ENCODE measurements around the gene NPL.

The NPL gene

DNA sequence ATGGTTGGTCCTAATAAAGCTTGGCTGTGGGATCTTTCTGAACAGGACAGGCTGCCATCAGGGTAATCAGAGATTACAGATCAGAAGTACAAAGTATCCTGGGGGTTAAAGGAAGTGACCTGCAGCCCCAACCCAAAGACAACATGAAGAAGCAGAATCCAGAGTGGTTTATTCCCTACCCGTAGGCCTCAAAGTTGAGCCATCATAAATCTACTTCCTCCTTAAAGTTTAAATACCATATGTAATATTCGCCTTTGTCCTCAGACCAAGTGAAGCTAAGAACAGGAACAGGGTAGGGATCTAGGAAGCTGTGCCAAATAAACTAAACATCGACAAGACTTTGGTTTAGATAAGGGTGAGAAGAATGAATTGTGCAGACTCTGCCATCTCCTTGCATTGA, 33.6 kb downstream of the NPL start:
- DNase-seq, result no peak

DNA sequence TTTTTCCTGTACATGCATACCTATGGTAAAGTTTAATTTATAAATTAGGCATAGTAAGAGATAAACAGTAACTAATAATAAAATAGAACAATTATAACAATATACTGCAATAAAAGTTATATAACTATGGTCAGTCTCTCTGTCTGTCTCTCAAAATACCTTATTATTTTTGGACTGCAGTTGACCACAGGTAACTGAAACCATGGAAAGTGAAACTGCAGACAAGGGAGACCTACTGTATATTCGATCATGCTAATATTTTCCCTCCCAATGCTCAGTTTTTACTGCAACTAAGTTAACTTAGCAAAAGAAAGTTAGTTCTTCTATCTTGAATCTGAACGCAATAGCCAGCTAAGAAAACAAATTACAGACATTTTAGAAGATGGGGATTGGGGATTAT, 37.3 kb downstream of the NPL start:
- DNase-seq, result no peak

DNA sequence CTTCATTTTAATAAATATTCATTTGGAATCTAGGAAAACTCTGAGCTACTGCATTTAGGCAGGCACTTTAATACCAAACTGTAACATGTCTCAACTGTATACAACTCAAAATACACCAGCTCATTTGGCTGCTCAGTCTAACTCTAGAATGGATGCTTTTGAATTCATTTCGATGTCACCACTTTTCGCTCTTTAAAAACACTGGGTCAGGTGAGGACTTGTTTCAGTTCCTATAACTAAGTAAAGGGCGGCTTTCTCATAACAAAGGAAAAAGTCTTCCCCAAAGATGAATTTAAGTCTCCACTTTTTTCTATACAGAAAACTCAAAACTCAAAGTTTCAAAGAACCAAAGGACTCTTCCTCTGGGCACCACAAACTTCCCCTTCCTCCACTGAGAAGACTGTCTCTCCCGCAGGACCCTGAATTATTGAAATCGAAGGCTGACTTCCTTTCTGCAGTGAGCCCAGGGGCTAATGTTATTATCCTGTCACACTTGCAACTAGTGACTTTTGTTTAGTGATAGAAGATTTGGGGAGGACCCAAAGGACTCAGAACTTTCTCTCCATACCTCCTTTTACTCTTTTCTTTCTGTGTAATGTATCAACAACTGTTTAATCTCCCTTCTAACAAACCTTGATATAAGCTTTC, 39.8 kb downstream of the NPL start:
- DNase-seq, result no peak

DNA sequence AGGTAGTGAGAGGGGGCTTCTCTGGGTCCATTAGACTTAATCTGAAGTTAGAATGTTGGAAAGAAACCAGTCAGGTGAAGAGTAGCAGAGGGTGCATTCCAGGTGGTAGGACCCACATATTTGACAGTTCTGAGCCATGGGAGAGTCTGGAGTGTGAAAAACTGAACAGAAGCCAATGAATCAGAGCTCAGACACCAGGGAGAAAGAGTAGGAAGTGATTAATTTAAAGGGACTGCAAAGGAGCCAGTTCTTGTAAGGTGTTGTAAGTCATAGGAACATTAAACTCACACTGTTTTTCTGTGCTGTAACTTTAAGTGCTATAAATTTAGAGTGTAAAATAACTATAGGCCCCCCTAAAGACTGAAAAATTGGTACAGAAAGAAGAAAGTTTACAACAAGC, 43.7 kb downstream of the NPL start:
- DNase-seq, result no peak

DNA sequence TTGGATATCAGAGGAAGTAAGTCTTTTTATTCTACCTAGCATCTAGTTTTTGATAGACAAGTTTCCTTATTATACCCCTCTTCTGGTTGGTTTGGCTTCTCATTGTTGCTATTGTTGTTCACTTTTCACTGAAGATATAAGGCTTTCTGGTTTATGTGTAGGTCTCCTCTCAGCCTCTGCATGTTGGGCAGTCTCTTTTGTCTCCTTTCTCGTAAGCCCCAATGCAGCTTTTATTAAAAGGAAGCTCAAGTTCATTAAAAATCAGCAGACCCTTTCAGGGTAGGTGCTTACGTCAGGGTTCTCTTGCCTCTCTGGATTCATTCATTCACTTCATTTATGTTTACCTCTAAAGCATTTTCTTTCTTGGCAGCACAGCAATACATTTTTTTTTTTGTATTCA, 44.8 kb downstream of the NPL start:
- DNase-seq, result no peak

DNA sequence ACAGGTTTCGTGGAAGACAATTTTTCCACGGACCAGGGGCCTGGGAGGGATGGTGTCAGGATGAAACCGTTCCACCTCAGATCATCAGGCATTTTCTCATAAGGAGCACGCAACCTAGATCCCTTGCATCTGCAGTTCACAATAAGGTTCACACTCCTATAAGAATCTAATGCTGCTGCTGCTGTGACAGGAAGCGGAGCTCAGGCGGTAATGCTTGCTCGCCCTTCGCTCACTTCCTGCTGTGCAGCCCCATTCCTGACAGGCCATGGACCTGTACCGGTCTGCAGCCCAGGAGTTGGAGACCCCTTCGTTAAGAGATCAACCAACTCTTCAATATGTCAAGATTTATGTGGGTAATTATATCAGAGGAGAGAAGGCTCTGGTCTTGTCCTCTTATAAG, 46.2 kb downstream of the NPL start:
- DNase-seq, result no peak

DNA sequence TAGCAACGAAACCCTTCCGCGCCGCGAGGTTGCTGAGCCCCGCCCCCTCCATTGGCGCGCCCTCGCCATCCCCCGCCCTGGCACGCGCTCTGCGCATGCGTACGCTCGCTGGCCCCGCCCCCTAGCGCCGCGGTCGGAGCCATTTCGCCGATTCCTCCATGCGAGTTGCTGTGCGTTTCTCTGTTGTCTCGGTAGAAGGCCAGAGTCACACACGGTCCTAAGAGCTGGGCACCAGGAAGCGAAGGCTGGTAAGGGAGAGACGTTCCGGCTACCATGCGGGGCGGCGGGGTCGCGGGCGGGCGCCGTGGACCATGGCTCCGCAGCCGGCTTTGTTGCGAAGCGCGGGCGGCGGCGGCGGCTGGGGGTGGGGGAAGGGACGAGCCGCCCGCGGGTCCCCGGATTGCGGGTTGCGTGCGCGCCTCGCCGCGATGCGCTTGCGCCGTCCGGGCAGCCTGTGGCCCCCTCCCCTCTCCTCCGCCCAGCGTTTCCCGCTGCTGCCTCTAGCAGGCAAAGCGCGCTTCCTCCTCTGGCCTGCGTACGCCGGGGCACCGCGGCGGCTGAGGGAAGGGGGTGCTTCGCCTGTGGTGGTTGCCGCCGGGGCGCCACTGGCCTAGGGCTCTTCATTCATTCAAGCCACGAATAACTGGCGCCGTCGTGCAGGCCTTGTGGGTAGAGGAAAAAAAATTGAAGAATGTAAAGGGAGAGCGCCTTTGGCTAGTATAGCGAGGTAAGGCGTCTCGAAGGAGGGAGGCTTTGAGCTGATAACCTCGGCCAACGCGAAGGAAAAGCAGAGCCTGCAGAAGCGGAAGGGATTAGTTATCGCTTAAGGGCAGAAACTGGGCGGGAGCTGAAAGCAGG, 49.9 kb downstream of the NPL start, which contains the start of gene DHX9:
DHX9 (plus strand) TSS at position 139 of the 858 bp plus-strand sequence. CDS start 3,220 bp downstream, outside the sequence.
- peak; percentile 98 for DNase-seq

DNA sequence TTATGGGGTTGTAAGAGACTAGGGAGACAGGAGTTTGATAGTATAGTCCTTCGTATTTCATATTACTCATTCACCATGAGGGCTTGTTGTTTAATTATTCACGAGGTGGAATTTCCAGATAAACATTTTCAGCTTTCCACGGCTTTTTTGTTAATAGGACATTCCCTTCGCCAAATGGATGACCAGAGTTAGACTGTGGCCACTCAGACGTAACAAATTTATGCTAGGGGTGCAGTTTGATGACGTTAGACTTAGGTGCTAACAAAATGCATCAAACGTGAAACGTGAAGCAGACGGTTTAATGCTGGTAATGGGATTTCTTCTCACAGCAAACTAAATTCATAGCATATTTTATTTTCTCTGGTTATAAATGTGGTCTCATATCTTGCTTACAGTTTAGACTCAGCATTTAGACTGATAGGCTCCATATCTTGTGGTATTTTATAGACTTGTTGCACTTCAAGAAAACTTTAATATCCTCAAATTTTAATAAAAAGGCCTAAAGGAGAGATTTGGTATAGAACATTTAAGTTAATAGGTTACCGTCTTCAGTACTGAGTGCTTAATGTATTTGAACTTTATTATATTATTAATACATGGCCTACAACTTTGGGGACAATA, 51.9 kb downstream of the NPL start:
- DNase-seq, result peak; percentile 63

DNA sequence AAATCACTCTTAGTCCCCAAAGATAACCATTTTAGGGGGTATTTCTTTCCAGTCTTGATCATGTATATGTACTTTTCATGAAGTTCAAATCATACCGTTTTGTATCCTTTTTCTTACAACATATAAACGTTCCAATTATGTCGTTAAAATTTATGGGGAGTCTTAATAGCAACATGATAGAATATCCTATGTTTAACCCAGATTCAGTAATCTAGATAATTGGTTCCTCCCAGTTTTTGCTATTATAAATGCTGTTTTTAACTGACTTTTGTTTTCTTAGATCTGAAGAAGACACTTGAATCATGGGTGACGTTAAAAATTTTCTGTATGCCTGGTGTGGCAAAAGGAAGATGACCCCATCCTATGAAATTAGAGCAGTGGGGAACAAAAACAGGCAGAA, 52.7 kb downstream of the NPL start:
- DNase-seq, result peak; percentile 82

DNA sequence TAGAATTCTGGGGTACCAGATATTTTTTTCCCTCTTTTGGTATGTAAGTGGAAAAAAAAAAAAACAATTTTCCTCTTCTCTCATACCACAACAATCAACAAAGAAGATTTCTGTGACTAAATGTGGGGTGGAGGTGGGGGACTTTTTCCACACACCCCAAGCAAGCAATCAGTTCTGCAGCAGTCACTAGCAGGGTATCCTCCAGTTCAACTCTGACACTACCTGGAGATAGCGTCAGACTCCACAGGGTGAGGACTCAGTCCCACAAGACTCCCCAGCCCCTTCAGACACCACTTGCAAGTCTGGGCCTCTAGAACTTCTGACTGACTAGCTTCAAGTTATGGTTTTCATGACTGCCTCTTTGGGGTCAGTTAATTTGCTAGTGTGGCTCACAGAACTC, 55.8 kb downstream of the NPL start:
- DNase-seq, result no peak

DNA sequence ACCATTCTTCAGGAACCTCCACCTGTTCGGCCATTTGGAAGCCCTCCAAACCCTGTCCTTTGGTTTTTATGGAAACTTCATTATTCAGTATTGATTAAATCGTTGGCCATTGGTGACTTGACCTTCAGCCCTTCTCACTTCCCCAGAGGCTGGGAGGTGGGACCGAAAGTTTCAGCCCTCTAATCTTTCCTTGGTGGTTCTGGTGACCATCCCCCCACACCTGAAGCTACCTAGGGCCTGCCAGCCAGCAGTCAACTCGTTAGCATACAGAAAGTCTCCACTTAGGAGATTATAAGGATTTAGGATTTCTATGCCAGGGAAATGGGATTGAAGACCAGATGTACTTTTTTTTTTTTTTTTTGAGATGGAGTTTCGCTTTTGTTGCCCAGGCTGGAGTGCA, 56.3 kb downstream of the NPL start:
- no peak for DNase-seq

DNA sequence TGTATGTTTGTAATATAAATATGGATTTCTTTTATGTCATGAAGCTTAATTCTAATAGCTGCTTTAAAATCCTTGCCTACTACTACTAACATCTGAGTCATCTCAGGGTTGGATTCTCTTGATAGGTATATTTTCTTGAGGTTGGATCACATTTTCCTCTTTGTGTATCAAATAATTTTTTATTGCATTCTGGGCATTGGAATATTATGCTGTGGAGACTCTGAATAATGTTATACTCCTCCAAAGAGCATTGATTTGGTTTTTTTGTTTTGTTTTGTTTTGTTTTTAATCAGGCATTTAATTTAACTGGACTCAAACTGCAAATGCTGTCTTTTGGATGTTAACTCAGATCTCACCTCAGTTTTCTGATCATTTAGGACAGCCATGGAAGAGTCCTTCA, 57.5 kb downstream of the NPL start:
- no peak for DNase-seq

DNA sequence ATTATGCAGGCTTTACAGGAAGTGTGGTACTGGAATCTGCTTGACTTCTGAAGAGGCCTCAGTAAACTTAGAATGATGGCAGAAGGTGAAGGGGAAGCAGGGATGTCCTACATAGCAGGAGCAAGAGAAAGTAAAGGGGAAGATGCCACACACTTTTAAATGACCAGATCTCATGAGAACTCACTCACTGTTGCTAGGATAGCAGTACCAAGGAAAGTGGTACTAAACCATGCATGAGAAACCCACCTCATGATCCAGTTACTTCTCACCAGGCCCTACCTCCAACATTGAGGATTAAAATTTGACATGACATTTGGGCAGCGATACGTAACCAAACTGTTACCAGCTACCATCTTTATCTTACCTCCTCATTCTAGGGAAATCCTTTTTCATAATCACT, 59.2 kb downstream of the NPL start:
- no peak for DNase-seq

DNA sequence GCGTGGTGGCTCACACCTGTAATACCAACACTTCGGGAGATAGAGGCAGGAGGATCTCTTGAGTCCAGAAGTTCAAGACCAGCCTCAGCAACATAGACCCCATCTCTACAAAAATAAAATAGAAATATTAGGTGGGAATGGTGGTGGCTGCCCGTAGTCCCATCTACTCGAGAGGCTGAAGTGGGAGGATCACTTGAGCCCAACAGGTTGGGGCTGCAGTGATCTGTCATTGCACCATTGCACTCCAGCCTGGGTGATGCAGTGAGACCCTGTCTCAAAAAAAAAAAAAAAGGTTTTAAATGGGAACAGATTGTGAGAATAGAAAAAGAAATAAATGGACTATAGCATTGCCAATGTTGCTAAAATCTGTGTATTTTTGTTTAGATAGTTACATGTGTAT, 60.7 kb downstream of the NPL start:
- DNase-seq, result no peak

DNA sequence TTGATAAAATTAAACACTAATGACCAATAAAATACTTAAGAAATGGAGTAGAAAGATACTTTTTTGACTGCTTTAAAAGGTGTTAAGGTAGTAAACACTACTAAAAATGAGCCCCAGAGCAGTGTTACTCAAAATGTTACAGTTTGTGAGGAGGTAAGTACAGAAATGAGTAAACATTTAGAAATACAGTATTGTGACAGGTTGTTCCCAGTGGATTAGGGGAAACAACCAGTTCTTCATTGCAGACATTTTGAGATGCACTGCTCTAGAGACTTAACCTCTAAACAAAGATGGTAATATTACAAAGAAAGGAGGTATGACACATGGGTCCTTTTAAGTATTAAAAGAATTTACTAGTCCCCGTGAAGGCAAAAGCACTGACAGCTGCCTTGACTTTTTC, 62.3 kb downstream of the NPL start:
- DNase-seq, result no peak

DNA sequence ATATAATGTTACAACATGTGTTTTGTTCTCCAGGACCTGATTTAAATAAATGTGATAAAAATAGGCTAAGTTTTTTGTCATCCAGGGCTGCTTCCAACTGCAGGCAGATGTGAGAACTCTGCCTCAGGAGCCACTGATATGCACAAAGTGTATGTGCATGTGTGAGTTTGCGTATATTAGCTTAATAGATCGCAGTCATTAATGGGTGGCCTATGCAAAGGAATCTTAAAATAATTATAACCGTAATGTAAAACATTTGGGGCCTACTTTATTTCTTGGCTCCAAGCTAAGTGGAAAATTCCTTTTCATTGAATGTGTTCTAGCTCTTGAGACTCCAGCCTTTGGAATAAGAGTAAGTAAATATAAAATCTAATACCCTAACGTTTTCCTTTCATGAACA, 66.3 kb downstream of the NPL start:
- DNase-seq, result no peak

DNA sequence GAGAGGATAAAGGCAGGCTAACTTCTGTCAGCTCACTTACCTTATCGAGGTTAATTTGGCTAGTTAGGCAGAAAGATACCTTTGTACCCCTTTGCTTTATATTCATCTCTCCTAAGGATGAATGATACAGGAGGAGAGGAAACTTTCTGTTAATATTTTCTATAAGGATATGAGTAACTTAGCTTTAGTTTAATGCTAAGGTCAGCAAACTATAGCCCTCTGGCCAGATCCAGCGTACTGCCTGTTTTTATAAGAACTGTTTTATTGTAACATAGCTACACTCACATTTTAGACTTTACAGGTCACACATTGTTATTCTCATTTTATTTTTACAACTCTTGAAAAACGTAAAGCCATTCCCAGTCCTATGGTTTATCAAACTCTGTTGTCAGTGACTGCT, 67.6 kb downstream of the NPL start:
- DNase-seq, result no peak

DNA sequence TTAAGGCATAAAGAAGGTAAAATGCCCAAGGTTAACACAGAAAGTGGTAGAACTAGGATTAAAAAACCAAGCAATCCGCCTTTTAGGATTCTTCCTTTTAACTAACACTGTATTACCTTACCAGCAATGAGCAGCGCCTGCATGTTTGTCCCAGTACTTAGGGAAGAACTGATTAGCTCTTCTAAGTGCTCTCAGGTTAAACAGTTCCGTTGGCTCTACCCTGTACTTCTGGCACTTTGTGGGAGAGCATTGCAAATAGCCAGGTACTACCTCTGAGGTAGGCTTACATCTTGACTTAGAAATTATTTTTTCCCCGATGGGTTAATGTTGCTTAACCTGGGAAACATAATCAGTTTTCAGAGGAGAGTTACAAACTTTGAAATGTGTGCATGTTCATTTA, 71.1 kb downstream of the NPL start:
- no peak for DNase-seq

DNA sequence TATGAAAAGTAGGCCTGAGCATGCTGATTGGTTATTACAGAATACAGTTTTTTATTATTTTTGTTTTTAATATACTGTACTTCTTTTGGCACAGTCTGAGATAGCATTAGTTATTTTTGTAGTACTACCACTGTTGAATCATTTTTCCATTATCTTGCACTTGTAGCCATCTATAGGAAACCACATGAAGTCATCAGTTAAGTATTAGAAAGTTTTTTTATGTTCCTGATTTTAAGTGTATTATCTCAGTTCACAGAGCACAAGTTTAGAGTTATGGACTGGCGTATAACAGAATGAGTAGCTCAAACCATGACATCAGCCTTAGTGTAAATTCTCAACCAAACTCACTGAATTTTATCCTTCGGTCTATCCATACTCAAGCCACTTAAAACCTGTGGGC, 72.4 kb downstream of the NPL start:
- DNase-seq, result no peak

DNA sequence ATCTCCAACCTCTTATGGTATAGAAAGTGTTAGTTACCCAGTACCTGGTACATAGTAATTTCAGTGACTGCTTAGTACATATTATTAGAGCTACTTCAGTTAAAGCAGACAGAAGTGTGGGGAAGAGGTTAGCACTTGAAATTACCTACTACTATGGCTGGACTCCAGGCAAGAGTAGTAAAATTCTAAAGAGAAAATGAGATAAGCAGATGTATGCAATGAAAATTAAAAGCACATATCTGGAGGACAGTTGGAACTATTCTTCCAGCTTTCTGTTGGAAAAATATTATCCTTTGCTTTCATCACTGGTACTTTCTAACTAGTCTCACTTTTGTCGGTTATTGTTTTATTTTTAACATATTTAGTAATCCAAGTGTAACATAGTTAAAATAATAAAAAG, 73.3 kb downstream of the NPL start:
- no peak for DNase-seq

DNA sequence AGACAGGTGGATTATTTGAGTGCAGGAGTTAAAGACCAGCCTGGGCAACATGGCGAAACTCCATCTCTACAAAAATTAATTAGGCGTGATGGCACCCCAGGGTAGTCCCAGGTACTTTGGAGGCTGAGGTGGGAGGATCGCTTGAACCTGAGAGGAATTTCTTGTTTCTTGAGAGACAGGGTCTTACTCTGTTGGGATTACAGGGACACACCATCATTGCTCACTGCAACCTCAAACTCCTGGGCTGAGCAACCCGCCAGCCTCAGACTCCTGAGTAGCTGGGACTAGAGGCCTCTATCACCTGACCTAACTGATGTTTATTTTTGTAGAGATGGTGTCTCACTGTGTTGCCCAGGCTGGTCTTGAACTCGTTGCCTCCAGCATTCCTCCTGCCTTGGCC, 74.4 kb downstream of the NPL start:
- no peak for DNase-seq

DNA sequence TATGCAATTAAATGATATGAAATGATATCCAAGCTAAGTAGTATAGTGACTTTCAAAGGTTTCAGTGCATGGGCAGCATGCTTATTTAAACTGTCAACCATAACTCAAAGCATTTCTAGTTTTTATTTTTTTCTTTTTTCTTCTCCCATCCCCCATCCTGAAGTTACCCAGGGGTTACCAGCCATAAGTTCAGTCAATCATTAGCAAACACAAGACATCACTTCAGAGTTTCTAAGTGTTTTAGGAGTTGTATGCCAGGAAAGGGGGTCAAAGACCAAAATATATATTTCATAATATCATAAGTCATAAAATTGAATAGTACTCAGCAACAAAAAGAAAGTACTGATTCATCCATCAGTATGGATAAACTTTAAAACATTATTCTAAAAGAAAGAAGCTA, 78.3 kb downstream of the NPL start:
- no peak for DNase-seq

DNA sequence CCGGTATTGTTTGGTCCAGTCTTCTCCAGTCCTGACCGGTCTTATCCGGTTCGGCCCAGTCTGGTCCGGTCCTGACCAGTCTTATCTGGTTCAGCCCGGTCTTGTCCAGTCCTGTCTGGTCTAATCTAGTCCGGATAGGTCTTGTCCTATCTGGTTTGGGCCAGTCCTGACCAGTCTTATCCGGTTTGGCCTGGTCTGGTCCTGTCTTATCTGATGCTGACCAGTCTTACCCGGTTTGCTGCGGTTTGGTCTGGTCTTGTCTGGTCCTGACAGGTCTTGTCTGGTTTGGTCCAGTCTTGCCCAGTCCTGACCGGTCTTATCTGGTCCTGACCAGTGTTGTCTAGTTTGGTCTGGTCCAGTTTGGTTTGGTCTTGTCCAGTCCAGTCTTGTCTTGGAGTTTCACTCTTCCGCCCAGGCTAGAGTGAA, 79.7 kb downstream of the NPL start:
- no peak for DNase-seq

DNA sequence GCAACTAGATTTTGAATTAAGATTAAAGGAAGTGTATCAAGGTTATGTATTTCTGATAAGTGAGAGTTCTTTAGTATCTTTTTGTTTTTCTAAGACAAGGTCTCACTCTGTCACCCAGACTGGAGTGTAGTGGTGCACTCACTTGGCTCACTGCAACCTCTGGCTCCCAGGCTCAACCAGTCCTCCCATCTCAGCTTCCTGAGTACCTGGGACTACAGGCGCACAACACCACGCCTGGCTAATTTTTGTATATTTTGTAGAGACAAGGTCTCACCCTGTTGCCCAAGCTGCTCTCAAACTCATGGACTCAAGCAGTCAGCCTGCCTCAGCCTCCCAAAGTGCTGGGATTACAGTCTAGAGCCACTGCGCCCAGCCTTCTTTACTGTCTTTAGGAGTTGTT, 83.3 kb downstream of the NPL start:
- no peak for DNase-seq
